AG04450 (cell line): Measurements from ENCODE around the gene TRMO. TPM values are rescaled to one million over a fixed set of nuclear protein-coding genes. Genes with fewer than 3 reads are reported as not detected.

Source experiments
- CTCF ChIA-PET: fragments of 300-600, 350-600 bp; formaldehyde crosslinking; extraction: SDS; loops from one replicate; lab custom pipeline; 2022; ENCODE audit warnings: antibody characterized with exemption, inconsistent platforms; lab: Charles Lee
- POLR2A ChIA-PET: fragments of 350-600 bp; formaldehyde crosslinking; extraction: SDS; loops from one replicate; lab custom pipeline; 2021; ENCODE audit warnings: antibody characterized with exemption, inconsistent platforms; lab: Yijun Ruan, JAX
- DNase-seq: peaks from one replicate; pipeline ENCODE4 v3.0.0-alpha.2; 2011; ENCODE audit warnings: low read depth, low spot score
- H3K27ac ChIP-seq: one replicate; pipeline ENCODE4 v1.5.1; 2012; ENCODE audit warnings: low read depth, low read length, control low read depth
- H3K27me3 ChIP-seq: one replicate; pipeline ENCODE4 v1.6.0; 2012; ENCODE audit warnings: low read length; ENCODE audit not compliant: control insufficient read depth, insufficient read depth
- H3K4me3 ChIP-seq: 2 replicates; pipeline ENCODE4 v1.5.1; 2011; ENCODE audit warnings: mild to moderate bottlenecking, low read depth, low read length, control low read depth
- H3K9me3 ChIP-seq: 2 replicates; pipeline ENCODE4 v1.5.1; 2012; ENCODE audit warnings: low read length; ENCODE audit not compliant: control insufficient read depth, insufficient read depth
- polyA minus RNA-seq: library from RNA; depleted of rRNA, polyadenylated mRNA; stranded (reverse); fragments of >200 nt; gene quantifications from 2 replicates; pipeline ENCODE4 v1.2.3, GENCODE V29; 2011; rRNA and poly(A)+ RNA removed
- polyA plus RNA-seq: library from polyadenylated mRNA; depleted of rRNA; stranded (reverse); fragments of >200 nt; gene quantifications from 2 replicates; pipeline ENCODE4 v1.2.3, GENCODE V29; 2011; rRNA removed
- TF ChIP-seq, protein P1 (sequence below): IDR thresholded peaks from 2 replicates; pipeline ENCODE4 v1.5.1; 2011; ENCODE audit warnings: low read depth, low read length, control low read depth, inconsistent platforms

TRMO gene, protein sequence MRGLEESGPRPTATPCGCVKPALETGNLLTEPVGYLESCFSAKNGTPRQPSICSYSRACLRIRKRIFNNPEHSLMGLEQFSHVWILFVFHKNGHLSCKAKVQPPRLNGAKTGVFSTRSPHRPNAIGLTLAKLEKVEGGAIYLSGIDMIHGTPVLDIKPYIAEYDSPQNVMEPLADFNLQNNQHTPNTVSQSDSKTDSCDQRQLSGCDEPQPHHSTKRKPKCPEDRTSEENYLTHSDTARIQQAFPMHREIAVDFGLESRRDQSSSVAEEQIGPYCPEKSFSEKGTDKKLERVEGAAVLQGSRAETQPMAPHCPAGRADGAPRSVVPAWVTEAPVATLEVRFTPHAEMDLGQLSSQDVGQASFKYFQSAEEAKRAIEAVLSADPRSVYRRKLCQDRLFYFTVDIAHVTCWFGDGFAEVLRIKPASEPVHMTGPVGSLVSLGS
- polyA plus RNA-seq = 11.1 and 12.6 TPM in 2 replicates
- polyA minus RNA-seq = 8.3 and 11.2 TPM in 2 replicates

DNA sequence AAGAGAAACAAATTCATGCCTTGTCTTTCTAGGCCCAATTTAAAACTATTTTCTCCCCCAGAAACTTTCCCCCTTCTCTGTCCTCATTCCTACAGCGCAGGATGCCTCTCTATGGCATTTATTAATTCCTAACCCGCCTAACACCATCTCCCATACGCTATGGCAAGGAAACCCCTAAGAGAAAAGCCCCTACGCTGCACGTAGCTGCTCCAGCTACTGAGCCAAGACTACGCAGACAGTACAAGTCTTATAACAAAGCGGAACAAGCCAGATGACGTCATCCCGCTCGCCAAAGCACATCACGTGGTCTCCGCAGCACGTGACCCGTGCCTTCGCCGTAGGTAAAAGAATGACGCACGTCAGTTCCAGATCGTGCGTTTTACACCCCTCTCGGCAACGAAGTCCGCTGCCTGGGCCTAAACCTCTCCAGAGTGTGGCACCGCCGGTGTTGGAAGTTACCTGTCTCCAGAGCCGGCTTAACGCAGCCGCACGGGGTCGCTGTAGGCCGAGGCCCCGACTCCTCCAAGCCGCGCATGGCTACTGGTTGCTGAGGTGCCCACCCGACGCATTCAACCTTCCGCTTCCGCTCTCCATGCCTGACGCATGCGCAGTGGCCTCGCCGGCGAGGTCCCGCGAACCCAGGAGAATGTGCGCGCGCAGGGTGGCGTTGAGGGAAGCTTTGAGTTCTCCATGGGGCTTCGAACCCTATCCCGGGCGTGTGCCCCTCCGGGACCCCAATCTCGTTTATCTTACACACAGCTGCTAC lies at the start of gene TRMO:
Gene TRMO, minus strand, starts transcription at position 542 of the 766 bp plus-strand sequence. Its CDS starts 7 bp downstream, at position 535.
- peaks cover 9% of the 10 kb centered on the region for H3K27me3 ChIP-seq
- ChIA-PET POLR2A (interaction anchor here (0.6 to 1.5 kb wide), 20 partner anchors 13 to 880 kb away, joined by 3 to 9 read pairs (median 3); partner anchors contain the start of genes ANP32B, NANS, NCBP1 and TSTD2), CTCF (interaction anchor here (0.5 to 5.0 kb wide), 55 partner anchors 8 to 1425 kb away, joined by 3 to 45 read pairs (median 4); partner anchors contain the start of genes ANP32B, TBC1D2 and XPA)
- TF ChIP-seq, protein P1, sequence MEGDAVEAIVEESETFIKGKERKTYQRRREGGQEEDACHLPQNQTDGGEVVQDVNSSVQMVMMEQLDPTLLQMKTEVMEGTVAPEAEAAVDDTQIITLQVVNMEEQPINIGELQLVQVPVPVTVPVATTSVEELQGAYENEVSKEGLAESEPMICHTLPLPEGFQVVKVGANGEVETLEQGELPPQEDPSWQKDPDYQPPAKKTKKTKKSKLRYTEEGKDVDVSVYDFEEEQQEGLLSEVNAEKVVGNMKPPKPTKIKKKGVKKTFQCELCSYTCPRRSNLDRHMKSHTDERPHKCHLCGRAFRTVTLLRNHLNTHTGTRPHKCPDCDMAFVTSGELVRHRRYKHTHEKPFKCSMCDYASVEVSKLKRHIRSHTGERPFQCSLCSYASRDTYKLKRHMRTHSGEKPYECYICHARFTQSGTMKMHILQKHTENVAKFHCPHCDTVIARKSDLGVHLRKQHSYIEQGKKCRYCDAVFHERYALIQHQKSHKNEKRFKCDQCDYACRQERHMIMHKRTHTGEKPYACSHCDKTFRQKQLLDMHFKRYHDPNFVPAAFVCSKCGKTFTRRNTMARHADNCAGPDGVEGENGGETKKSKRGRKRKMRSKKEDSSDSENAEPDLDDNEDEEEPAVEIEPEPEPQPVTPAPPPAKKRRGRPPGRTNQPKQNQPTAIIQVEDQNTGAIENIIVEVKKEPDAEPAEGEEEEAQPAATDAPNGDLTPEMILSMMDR = peak; percentile 75
- peak within 1 kb of the TSS; percentile 97 for H3K27ac ChIP-seq
- DNase-seq = peak; percentile 98
- H3K9me3 ChIP-seq = no peaks in the 10 kb centered on the region
- peak within 1 kb of the TSS; percentile 81 for H3K4me3 ChIP-seq

DNA sequence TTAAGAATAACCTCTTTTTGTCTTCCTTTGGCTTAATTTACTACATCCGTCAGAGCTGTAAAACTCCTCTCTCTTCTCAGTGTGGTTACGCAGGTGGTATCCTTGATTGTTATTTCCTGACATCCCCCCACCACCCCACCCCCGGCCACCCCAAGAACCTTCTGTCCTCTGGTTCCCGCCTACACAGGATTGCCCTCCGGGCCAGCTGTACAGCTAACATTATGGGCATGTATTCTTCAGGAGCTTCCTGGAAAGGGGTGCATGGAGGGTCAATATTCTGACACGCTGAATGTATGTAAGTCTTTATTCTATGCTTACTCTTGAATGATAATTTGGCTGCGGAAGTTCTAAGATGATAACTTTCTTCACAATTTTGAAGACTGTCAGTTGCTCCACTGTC lies 47.9 kb upstream of the TRMO start:
- ChIA-PET CTCF (interaction anchor here (2.6 kb wide), 1 partner anchor 46 kb away, joined by 9 read pairs; no protein-coding TSS in a partner anchor), POLR2A (no interaction called here)
- DNase-seq = no peak
- Histone ChIP-seq H3K27ac (no peak overlapping the region), H3K4me3 (no peak overlapping the region), H3K27me3 (peaks cover 14% of the 10 kb centered on the region), H3K9me3 (peaks cover 8% of the 10 kb centered on the region)
- TF ChIP-seq, protein P1 = no peak

DNA sequence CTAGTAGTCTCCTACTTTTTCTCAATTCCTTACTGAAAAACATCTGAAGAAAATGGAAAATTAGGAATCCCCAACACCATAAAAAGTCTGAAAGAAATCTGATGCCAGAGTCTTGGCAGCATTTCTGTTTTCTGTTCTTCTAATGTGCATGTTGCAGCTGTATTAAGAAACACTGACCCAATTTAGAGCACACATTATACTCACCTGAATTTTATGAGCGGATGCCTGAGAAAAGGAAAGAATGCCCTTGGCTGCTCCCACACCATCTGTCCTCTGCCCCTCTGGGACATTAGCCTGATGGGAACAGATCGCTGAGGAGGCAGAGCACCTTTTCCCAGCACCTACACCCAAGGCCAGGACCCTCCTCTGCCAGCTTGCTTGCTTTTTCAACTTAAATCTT lies 46.7 kb upstream of the TRMO start:
- Histone ChIP-seq H3K4me3 (no peak overlapping the region), H3K27ac (no peak overlapping the region), H3K27me3 (peaks cover 16% of the 10 kb centered on the region), H3K9me3 (no peaks in the 10 kb centered on the region)
- no peak for DNase-seq
- TF ChIP-seq, protein P1 = no peak
- ChIA-PET CTCF (no interaction called here), POLR2A (no interaction called here)

DNA sequence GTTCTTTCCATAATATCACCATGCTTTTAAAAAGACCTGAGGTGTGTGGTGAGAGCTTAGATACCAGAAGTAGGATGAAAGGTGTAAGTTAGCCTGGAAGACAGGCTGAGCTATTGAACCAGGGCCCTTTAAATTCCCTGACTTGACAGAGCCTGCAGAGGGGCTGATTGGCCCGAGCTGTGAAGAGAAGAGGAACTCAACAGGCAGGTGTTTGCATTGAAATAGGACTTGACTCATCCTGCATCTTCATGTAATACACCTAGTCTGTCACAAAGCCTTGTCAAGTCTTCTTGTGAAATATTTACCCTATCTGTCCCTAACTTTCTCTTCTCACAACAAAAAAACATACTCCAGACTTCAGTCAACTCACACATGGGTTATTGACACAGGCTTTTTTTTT lies 44.2 kb upstream of the TRMO start:
- Histone ChIP-seq H3K9me3 (no peaks in the 10 kb centered on the region), H3K4me3 (no peak overlapping the region), H3K27me3 (peaks cover 13% of the 10 kb centered on the region), H3K27ac (no peak overlapping the region)
- DNase-seq = no peak
- TF ChIP-seq, protein P1 = no peak
- POLR2A ChIA-PET = no interaction called here
- CTCF ChIA-PET = no interaction called here
